PC-9 (cell line): ENCODE measurements around the gene FPGS. TPM values are rescaled to one million over a fixed set of nuclear protein-coding genes. Genes with fewer than 3 reads are reported as not detected.

ENCODE experiments used
- BruUV-seq: library from RNA; stranded (reverse); fragments of 400-500 nt; replicated peaks from 2 replicates; lab custom pipeline; 2021; lab: Mats Ljungman, UMichigan
- CTCF ChIA-PET: fragments of 300-600 bp; sonication (Branson Sonifier 250); formaldehyde crosslinking; loops from one replicate; lab custom pipeline; 2022; ENCODE audit warnings: antibody characterized with exemption; lab: Charles Lee
- POLR2A ChIA-PET: fragments of 300-600 bp; sonication (Branson Sonifier 250); formaldehyde crosslinking; loops from one replicate; lab custom pipeline; 2022; ENCODE audit warnings: antibody characterized with exemption; ENCODE audit not compliant: unreplicated experiment; lab: Charles Lee
- DNase-seq, 2 experiments: peaks; one replicate each; pipeline versions ENCODE4 v3.0.0 to v3.0.0-alpha.2; 2015 to 2022; ENCODE audit warnings: mixed read lengths in 1 of 2
- H2AFZ ChIP-seq: fragments of 200-600 bp; sonication (generic); 2 replicates; pipeline ENCODE4 v1.8.1; 2017; ENCODE audit warnings: antibody characterized with exemption
- H3F3A ChIP-seq: fragments of 200-600 bp; sonication (generic); 2 replicates; pipeline ENCODE4 v1.8.1; 2017; ENCODE audit warnings: antibody characterized with exemption, mild to moderate bottlenecking, low read depth; ENCODE audit not compliant: insufficient read depth
- H3K27ac ChIP-seq: fragments of 200-600 bp; sonication (generic); 2 replicates; pipeline ENCODE4 v1.6.1; 2016; ENCODE audit warnings: mixed run types
- H3K27me3 ChIP-seq: fragments of 200-600 bp; sonication (generic); 2 replicates; pipeline ENCODE4 v1.6.1; 2016; ENCODE audit warnings: low read depth, mixed run types; ENCODE audit not compliant: insufficient read depth
- H3K36me3 ChIP-seq: fragments of 200-600 bp; sonication (generic); 2 replicates; pipeline ENCODE4 v1.6.1; 2016; ENCODE audit warnings: low read depth, mixed run types
- H3K4me1 ChIP-seq: fragments of 200-600 bp; sonication (generic); replicated peaks from 2 replicates; pipeline ENCODE4 v1.6.1; 2016; ENCODE audit warnings: mixed run types; ENCODE audit not compliant: insufficient read depth
- H3K4me2 ChIP-seq: fragments of 200-600 bp; sonication (generic); 2 replicates; pipeline ENCODE4 v1.6.1; 2017; ENCODE audit warnings: mixed run types
- H3K4me3 ChIP-seq: fragments of 200-600 bp; sonication (generic); 2 replicates; pipeline ENCODE4 v1.6.1; 2016; ENCODE audit warnings: mixed run types
- H3K79me2 ChIP-seq: fragments of 200-600 bp; sonication (generic); 2 replicates; pipeline ENCODE4 v1.6.1; 2017; ENCODE audit warnings: low read depth, mixed run types
- H3K9me2 ChIP-seq: fragments of 200-600 bp; sonication (generic); 2 replicates; pipeline ENCODE4 v1.8.1; 2017; ENCODE audit warnings: mild to moderate bottlenecking; ENCODE audit not compliant: insufficient read depth
- H3K9me3 ChIP-seq: fragments of 200-600 bp; sonication (generic); 2 replicates; pipeline ENCODE4 v1.8.1; 2016; ENCODE audit warnings: low read depth; ENCODE audit not compliant: insufficient read depth
- H4K20me1 ChIP-seq: fragments of 200-600 bp; sonication (generic); 2 replicates; pipeline ENCODE4 v1.8.1; 2017; ENCODE audit not compliant: insufficient read depth
- EZH2 ChIP-seq: fragments of 200-600 bp; sonication (generic); IDR thresholded peaks from 2 replicates; pipeline ENCODE4 v1.8.0; 2017; ENCODE audit warnings: antibody characterized with exemption, low read depth
- intact Hi-C: fragments of 100-400 bp; cut with micrococcal nuclease; formaldehyde crosslinking; loops from one replicate; pipeline ENCODE4 v1.10.0; 2022; ENCODE audit not compliant: unreplicated experiment
- total RNA-seq: library from RNA; stranded (reverse); gene quantifications from 2 replicates; pipeline ENCODE4 v1.2.3, GENCODE V29; 2021
- TF ChIP-seq, protein P1 (sequence below): fragments of 200-600 bp; sonication (generic); conservative IDR thresholded peaks from 2 replicates; pipeline ENCODE4 v1.6.1; 2017; ENCODE audit warnings: mixed run types, antibody characterized with exemption, mild to moderate bottlenecking, moderate library complexity

The FPGS gene
- total RNA-seq, 1 experiment from 2014 or later, result 152 TPM

DNA sequence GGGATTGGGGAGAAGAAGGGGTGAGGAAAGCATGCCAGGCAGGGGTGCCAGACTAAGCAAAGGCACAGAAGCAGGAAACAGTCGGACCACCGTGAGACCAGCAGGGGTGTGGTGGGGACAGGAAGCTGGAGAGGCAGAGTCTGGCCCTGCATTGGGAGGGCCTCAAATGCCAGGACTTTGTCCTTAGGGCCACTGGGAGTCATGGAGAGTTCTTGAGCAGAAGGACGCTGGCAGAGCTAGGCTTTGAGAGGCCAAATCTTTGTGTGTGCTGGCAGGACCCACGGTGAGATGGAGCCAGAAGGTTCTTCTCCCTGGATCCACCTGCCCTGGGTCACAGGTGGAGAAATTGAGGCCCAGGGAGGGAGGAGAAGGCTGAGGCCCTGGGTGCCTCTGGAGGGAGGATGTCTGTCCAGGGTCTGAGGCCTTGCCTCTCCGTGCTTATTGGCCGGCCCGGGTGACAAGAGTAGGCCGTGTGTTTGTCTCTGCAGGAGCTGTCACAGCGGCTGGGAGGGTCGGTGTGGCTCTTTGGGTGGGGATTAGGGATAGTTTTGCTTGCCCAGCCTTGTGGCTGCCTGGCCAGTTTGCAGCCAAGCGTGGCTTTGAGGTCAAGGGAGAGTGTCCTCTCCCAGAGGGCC is 53.5 kb downstream of the FPGS start:
- no peak for TF ChIP-seq EZH2
- TF ChIP-seq, protein P1, sequence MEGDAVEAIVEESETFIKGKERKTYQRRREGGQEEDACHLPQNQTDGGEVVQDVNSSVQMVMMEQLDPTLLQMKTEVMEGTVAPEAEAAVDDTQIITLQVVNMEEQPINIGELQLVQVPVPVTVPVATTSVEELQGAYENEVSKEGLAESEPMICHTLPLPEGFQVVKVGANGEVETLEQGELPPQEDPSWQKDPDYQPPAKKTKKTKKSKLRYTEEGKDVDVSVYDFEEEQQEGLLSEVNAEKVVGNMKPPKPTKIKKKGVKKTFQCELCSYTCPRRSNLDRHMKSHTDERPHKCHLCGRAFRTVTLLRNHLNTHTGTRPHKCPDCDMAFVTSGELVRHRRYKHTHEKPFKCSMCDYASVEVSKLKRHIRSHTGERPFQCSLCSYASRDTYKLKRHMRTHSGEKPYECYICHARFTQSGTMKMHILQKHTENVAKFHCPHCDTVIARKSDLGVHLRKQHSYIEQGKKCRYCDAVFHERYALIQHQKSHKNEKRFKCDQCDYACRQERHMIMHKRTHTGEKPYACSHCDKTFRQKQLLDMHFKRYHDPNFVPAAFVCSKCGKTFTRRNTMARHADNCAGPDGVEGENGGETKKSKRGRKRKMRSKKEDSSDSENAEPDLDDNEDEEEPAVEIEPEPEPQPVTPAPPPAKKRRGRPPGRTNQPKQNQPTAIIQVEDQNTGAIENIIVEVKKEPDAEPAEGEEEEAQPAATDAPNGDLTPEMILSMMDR, result no peak
- Histone ChIP-seq H3K9me3 (no peaks in the 10 kb centered on the region), H3K4me2 (no peak overlapping the region), H2AFZ (no peak overlapping the region), H3K36me3 (no peaks in the 10 kb centered on the region), H3K4me3 (no peak overlapping the region), H3K27me3 (no peaks in the 10 kb centered on the region), H3K27ac (no peak overlapping the region), H3K79me2 (no peaks in the 10 kb centered on the region), H3K9me2 (no peaks in the 10 kb centered on the region), H4K20me1 (no peaks in the 10 kb centered on the region), H3K4me1 (peaks cover 16% of the 10 kb centered on the region), H3F3A (peaks cover 5% of the 10 kb centered on the region; the same call in 1 of the 2 replicates)
- intact Hi-C loops, result no loop called here
- ChIA-PET CTCF (interaction anchor here (0.6 kb wide), 1 partner anchor 58 kb away, joined by 4 read pairs; no protein-coding TSS in a partner anchor), POLR2A (no interaction called here)
- no peak for DNase-seq
- no TSS peak for BruUV-seq

DNA sequence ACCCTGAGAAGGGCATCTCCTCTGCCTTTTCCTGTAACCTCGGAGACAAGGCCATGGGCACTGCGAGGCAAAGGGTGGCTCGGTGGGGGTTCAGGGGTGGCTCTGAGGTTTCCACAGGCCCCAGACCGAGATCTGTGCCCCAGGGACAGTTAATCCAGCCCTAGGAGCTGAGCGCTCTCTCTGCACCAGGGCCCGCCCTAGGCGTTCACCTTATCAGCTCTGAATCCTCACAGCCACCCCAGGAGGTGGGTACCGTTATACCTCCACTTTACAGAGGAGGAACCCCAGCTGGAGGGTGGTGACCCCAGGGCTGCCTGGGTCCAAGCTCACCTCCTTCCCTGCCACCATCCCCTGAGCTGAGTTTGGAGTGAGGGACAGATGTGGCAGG is 54.0 kb downstream of the FPGS start:
- Histone ChIP-seq H3K27ac (no peak overlapping the region), H3K9me3 (no peaks in the 10 kb centered on the region), H3K27me3 (no peaks in the 10 kb centered on the region), H3K36me3 (no peaks in the 10 kb centered on the region), H3K79me2 (no peaks in the 10 kb centered on the region), H4K20me1 (no peaks in the 10 kb centered on the region), H3F3A (peaks cover 5% of the 10 kb centered on the region; the same call in 1 of the 2 replicates), H3K4me1 (peaks cover 16% of the 10 kb centered on the region), H2AFZ (no peak overlapping the region), H3K4me3 (no peak overlapping the region), H3K4me2 (no peak overlapping the region), H3K9me2 (no peaks in the 10 kb centered on the region)
- no TSS peak for BruUV-seq
- POLR2A ChIA-PET, result no interaction called here
- no peak for DNase-seq
- CTCF ChIA-PET, result no interaction called here
- no peak for TF ChIP-seq EZH2
- TF ChIP-seq, protein P1, result no peak
- intact Hi-C loops, result no loop called here

DNA sequence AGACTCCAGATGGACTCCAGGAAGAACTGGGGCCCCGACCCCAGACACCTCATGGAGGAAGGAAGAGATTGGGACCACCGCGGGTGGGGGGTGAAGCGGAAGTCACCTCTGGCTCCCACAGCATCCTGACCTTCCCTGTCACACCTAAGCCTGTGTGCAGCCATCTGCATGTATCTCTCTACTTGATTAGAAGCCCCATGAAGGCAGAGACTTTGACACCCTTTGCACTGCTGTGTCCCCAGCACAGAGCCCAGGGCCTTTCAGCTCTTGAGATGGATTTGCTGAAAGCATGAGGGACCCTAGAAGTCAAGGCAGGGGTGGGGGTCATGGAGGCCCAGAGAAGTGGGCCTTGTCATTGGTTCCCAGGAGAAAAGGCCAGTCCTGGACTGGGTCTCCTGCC is 54.6 kb downstream of the FPGS start:
- no peaks in the 10 kb centered on the region for H3K79me2 ChIP-seq
- no peak overlapping the region for H3K4me2 ChIP-seq

More for the DNA sequence above, 54.6 kb downstream of the FPGS start:
- H3K4me3 ChIP-seq, result no peak overlapping the region
- intact Hi-C loops, result no loop called here
- H3K36me3 ChIP-seq, result no peaks in the 10 kb centered on the region
- H3K4me1 ChIP-seq, result peaks cover 16% of the 10 kb centered on the region
- H3K9me3 ChIP-seq, result no peaks in the 10 kb centered on the region
- BruUV-seq, result no TSS peak
- TF ChIP-seq, protein P1, result no peak
- TF ChIP-seq EZH2, result no peak
- no peak overlapping the region for H3K27ac ChIP-seq
- no peaks in the 10 kb centered on the region for H4K20me1 ChIP-seq
- no peaks in the 10 kb centered on the region for H3K9me2 ChIP-seq
- DNase-seq, result no peak
- H3K27me3 ChIP-seq, result no peaks in the 10 kb centered on the region
- peaks cover 5% of the 10 kb centered on the region; the same call in 1 of the 2 replicates for H3F3A ChIP-seq
- CTCF ChIA-PET, result no interaction called here
- no peak overlapping the region for H2AFZ ChIP-seq
- POLR2A ChIA-PET, result no interaction called here
